OCI-LY1 (cell line): ENCODE results near the gene LRCH1.

ENCODE experiments used
- H2AFZ ChIP-seq: fragments of 200-600 bp; sonication (generic), shearing (Covaris generic); 2 replicates; pipeline ENCODE4 v1.6.0; 2014; ENCODE audit warnings: antibody characterized with exemption, mild to moderate bottlenecking, low read length
- H3F3A ChIP-seq: fragments of 200-600 bp; sonication (generic), shearing (Covaris generic); 2 replicates; pipeline ENCODE4 v1.6.0; 2014; ENCODE audit warnings: mild to moderate bottlenecking, antibody characterized with exemption, low read length, moderate library complexity; ENCODE audit not compliant: insufficient read depth
- H3K27ac ChIP-seq: fragments of 200-600 bp; sonication (generic); 2 replicates; pipeline ENCODE4 v1.5.1; 2014; ENCODE audit warnings: low read length, mixed run types, mild to moderate bottlenecking, low read depth; ENCODE audit not compliant: poor library complexity, severe bottlenecking
- H3K27me3 ChIP-seq: fragments of 200-600 bp; sonication (generic); 2 replicates; pipeline ENCODE4 v1.6.0; 2014; ENCODE audit warnings: antibody characterized with exemption, mild to moderate bottlenecking, low read length, moderate library complexity; ENCODE audit not compliant: insufficient read depth
- H3K36me3 ChIP-seq: fragments of 200-600 bp; sonication (generic); 2 replicates; pipeline ENCODE4 v1.6.1; 2014; ENCODE audit warnings: mild to moderate bottlenecking, antibody characterized with exemption, low read length, moderate library complexity, mixed read lengths; ENCODE audit not compliant: insufficient read depth
- H3K4me1 ChIP-seq: fragments of 200-600 bp; sonication (generic); 2 replicates; pipeline ENCODE4 v1.5.1; 2014; ENCODE audit warnings: mild to moderate bottlenecking, low read length, moderate library complexity; ENCODE audit not compliant: insufficient read depth, severe bottlenecking
- H3K4me2 ChIP-seq: fragments of 200-600 bp; sonication (generic), shearing (Covaris generic); 2 replicates; pipeline ENCODE4 v1.6.1; 2014; ENCODE audit warnings: low read length
- H3K4me3 ChIP-seq: fragments of 200-600 bp; sonication (generic); 2 replicates; pipeline ENCODE4 v1.5.1; 2014; ENCODE audit warnings: low read length, low read depth, mild to moderate bottlenecking, mixed read lengths; ENCODE audit not compliant: poor library complexity, severe bottlenecking
- H3K79me2 ChIP-seq: fragments of 200-600 bp; shearing (Covaris generic); 2 replicates; pipeline ENCODE4 v1.6.1; 2016; ENCODE audit warnings: mixed run types, low read length, mixed read lengths; ENCODE audit not compliant: insufficient read depth
- H3K9ac ChIP-seq: fragments of 200-600 bp; sonication (generic), shearing (Covaris generic); 2 replicates; pipeline ENCODE4 v1.6.1; 2014; ENCODE audit warnings: mild to moderate bottlenecking, low read length, mixed read lengths
- H3K9me2 ChIP-seq: fragments of 200-600 bp; sonication (generic), shearing (Covaris generic); 2 replicates; pipeline ENCODE4 v1.6.1; 2014; ENCODE audit warnings: low read depth, mild to moderate bottlenecking, low read length, mixed read lengths
- H3K9me3 ChIP-seq: fragments of 200-600 bp; shearing (Covaris generic); 2 replicates; pipeline ENCODE4 v1.6.1; 2014; ENCODE audit warnings: low read length, mixed read lengths
- H4K20me1 ChIP-seq: fragments of 200-600 bp; sonication (generic), shearing (Covaris generic); 2 replicates; pipeline ENCODE4 v1.6.0; 2016; ENCODE audit warnings: mild to moderate bottlenecking, low read length; ENCODE audit not compliant: insufficient read depth
- CTCF ChIP-seq: fragments of 200-600 bp; sonication (generic), shearing (Covaris generic); IDR thresholded peaks from 2 replicates; pipeline ENCODE4 v1.5.1; 2017; ENCODE audit warnings: mild to moderate bottlenecking, antibody characterized with exemption, low read length, moderate library complexity, mixed read lengths
- EZH2 ChIP-seq: fragments of 200-600 bp; sonication (generic), shearing (Covaris generic); IDR thresholded peaks from 2 replicates; pipeline ENCODE4 v1.8.0; 2017; ENCODE audit warnings: borderline replicate concordance, mixed run types, mild to moderate bottlenecking, antibody characterized with exemption, low read length, moderate library complexity, mixed read lengths

Gene LRCH1

GRCh38 chr13:46782066-46782465 lies 229.1 kb downstream of the LRCH1 start:
- H3K4me1 ChIP-seq = no peaks in the 10 kb centered on the region
- H3K27me3 ChIP-seq = no peaks in the 10 kb centered on the region
- no peaks in the 10 kb centered on the region for H4K20me1 ChIP-seq
- TF ChIP-seq CTCF = no peak
- TF ChIP-seq EZH2 = no peak
- H3K36me3 ChIP-seq = peaks cover 92% of the 10 kb centered on the region
- no peaks in the 10 kb centered on the region for H3K9me2 ChIP-seq
- no peak overlapping the region for H3K4me3 ChIP-seq
- H3F3A ChIP-seq = 0 out of 2 replicates have a peak, but pooled peaks cover 4% of the 10 kb centered on the region
- no peaks in the 10 kb centered on the region for H3K9me3 ChIP-seq
- H2AFZ ChIP-seq = no peak overlapping the region
- H3K4me2 ChIP-seq = no peak overlapping the region
- no peak overlapping the region for H3K27ac ChIP-seq
- H3K9ac ChIP-seq = no peak overlapping the region
- H3K79me2 ChIP-seq = no peaks in the 10 kb centered on the region

GRCh38 chr13:46782691-46783090 lies 229.7 kb downstream of the LRCH1 start:
- 0 out of 2 replicates have a peak, but pooled peaks cover 4% of the 10 kb centered on the region for H3F3A ChIP-seq
- H4K20me1 ChIP-seq = no peaks in the 10 kb centered on the region
- no peak overlapping the region for H3K9ac ChIP-seq
- H3K4me3 ChIP-seq = no peak overlapping the region
- H3K4me2 ChIP-seq = no peak overlapping the region
- H2AFZ ChIP-seq = no peak overlapping the region
- peaks cover 91% of the 10 kb centered on the region for H3K36me3 ChIP-seq
- no peaks in the 10 kb centered on the region for H3K4me1 ChIP-seq
- no peaks in the 10 kb centered on the region for H3K9me3 ChIP-seq
- H3K9me2 ChIP-seq = no peaks in the 10 kb centered on the region
- TF ChIP-seq EZH2 = no peak
- TF ChIP-seq CTCF = no peak
- H3K27ac ChIP-seq = no peak overlapping the region
- no peaks in the 10 kb centered on the region for H3K79me2 ChIP-seq
- no peaks in the 10 kb centered on the region for H3K27me3 ChIP-seq

- H3K4me3 ChIP-seq = no peak overlapping the region
- H3K9me2 ChIP-seq = no peaks in the 10 kb centered on the region
- H3K4me1 ChIP-seq = no peaks in the 10 kb centered on the region
- no peaks in the 10 kb centered on the region for H3K79me2 ChIP-seq
- no peaks in the 10 kb centered on the region for H3K27me3 ChIP-seq
- H3K36me3 ChIP-seq = peaks cover 92% of the 10 kb centered on the region
- no peaks in the 10 kb centered on the region for H3K9me3 ChIP-seq
- H2AFZ ChIP-seq = no peak overlapping the region
- no peak overlapping the region for H3K4me2 ChIP-seq
- 0 out of 2 replicates have a peak, but pooled peaks cover 4% of the 10 kb centered on the region for H3F3A ChIP-seq
- H4K20me1 ChIP-seq = no peaks in the 10 kb centered on the region
- TF ChIP-seq CTCF (no peak), EZH2 (no peak)
- H3K9ac ChIP-seq = no peak overlapping the region
- H3K27ac ChIP-seq = no peak overlapping the region
These were observed 230.5 kb downstream of the LRCH1 start for GRCh38 chr13:46783504-46783903.
